DMS 273 treated with DMSO at 0.1 percent for 48 hours (cell line): Measurements from ENCODE around the gene OTC.

Experiments
- DNase-seq: peaks from one replicate; lab custom pipeline; 2025; lab: John Stamatoyannopoulos, UW

Gene OTC

DNA sequence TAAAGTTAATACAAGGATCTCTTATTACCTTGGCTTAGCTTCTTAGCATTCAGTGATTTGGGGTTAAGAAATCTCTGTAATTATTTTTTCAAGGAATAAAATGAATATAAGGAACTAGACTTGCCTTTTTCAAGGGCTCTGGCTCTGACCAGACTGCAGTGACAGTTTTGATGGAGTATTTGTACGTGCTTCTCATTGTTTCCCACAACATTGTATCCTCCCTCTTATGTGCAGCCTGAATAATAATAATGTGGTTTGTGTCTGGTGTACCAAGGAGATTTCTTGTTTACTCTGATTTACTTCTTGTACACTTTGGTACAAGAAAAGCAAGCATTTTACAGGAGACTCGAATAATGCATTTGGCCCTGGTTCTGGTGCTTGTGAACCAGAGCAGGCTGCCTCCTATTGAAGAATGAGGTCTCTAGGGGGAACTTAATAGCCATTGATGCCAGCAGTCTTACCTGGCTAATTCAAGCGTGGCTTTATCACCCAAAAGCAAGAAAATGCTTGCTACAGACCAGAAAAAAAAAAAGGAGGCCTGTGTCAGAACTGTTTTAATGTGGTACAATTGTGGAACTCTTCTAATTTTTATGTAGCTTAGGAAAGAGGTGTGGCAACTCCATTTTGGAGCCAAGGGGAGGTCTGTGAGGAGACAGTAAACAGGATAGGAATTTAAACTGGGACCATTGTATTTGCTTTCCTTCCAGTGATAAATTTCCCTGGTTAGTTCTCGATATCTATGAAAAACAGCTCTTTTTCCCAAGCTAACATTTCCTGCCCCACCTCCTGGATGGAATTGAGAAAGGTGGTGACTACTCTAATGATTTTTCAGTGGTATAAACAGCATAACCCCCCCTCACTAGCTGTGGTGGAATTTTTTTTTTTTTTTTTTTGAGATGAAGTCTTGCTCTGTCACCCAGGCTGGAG is 5.6 kb downstream of the OTC start:
- no peak for DNase-seq

DNA sequence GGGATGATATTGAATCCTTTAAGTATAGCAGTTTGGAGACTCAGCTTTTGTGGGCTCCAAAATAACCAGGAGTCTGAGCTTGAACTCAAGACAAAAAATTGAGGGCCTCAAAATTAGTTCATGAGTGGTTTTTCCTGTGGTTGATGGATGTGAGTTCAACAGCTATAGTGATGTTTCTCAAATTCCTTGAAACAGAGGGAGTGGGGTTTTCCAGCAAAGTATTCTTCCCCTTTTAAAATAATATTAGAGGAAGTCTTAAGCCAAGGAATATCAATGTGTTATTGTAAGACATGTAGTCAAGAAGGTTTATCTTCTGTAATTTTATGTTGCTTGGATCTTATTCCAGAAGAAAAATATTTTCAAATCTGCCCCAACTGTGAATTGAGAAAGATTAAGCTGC is 10.6 kb downstream of the OTC start:
- no peak for DNase-seq

DNA sequence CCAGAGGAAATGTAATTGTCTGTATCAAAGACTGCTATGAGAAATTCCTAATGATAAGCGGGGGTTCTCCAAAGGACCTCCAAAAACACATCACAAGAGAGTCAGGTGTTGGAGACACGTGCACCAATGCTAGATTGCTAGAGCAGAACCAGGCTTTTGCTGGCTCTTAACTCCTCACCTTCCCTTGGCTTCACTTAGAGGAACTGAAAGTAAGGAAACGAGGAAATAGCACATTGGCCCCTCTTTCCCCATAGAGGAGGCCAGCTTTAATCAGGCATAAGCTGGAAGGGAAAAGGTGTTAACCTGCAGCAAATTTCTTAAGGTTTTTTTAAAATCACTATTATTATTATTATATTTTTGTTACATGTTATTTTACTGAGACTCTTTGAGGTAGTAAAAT is 13.6 kb downstream of the OTC start:
- DNase-seq, result no peak

DNA sequence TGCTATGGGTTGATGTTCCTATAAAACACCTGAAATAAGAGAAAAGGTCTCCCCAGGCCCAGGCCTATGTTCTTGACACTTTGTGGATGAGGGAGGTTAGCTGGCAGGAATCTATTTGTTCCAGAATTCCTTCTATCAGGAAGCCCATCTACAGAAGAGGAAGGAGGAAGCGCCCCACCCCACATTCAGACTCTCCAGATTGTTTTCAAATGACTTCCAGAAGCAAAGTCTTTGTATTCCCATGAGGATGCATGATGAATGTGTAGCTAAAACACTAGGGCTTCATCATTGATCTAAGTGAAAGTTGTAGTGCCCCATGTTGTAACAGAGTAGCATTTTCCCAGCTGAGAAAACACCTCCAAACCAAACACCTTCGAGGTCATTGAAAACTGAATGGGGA is 16.4 kb downstream of the OTC start:
- DNase-seq, result no peak

DNA sequence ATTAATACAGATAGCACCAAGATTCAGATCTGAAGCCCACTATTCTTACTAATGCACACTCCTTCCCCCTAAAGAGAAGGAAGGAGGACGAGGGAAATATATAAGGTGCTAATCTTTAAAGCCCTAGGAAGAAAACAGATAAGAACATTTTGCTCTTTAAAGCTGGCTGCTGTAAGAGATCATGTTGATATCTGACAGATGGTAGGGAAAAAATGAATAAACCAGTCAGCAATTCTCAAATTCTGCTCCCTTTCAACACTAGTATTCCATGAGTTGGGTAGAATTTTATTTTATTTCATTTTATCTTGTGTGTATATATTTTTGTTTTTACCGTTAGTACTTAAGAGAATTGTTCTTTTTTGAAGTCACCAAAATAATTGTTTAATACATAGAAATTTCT is 19.2 kb downstream of the OTC start:
- no peak for DNase-seq

- no peak for DNase-seq
Observed at GRCh38 chrX:38374431-38374830, 22.0 kb downstream of the OTC start.

DNA sequence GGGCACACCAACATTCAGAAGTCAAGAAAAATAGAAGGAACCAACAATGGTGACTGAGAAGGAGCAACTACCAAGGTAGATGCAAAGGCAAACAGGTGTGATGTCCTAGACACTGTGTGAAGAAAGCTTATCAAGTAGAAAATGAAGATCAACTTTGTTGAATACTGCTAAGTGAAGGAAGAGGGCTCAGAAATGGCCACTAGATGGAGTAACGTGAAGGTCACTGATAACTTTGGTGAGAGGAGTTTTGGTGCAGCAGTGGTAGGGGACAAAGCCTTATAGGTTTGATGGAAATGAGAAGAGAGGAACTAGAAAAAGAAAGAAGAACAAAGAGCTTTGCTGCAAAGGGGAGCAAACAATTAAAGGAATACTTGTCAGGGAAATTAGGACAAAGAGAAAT is 23.5 kb downstream of the OTC start:
- no peak for DNase-seq

GRCh38 chrX:38376747-38377146 is 24.3 kb downstream of the OTC start:
- no peak for DNase-seq

DNA sequence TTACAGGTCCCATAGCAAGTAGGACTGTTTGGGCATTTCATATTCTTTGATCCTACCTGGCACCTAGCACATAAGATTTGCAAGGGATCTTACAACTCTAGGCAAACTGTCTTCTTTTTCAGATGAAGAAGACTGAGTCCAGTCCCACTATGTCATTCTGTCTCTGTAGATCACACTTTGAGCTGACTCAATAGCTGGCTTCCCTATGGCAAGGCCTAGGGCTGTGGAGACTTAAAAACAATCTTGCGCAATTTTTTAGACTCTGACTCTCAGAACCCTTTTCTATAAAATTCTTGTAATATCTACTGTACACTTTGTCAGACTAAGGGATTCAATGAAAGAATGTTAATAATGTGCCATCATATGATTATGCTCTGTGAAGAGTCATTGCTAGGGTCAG is 26.7 kb downstream of the OTC start:
- DNase-seq, result no peak

DNA sequence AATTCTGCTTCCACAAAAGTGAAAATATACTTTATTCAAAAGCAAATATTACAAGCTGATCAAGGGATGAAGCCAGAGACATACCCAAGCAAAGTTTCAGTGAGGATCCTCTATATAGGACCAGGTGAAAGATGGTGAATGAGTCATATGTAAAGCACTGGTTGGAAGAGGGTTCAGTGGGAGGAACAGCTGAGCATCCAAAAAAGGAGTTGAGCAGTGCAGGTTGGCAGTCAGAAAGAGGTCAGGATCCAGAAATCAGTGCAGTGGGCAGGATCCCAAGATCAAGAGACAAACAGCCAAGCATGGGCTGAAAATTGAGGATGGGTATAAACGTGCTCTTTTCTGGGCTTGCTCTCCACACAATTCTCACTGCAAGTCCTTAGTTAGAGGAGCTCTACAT is 30.3 kb downstream of the OTC start:
- DNase-seq, result no peak

DNA sequence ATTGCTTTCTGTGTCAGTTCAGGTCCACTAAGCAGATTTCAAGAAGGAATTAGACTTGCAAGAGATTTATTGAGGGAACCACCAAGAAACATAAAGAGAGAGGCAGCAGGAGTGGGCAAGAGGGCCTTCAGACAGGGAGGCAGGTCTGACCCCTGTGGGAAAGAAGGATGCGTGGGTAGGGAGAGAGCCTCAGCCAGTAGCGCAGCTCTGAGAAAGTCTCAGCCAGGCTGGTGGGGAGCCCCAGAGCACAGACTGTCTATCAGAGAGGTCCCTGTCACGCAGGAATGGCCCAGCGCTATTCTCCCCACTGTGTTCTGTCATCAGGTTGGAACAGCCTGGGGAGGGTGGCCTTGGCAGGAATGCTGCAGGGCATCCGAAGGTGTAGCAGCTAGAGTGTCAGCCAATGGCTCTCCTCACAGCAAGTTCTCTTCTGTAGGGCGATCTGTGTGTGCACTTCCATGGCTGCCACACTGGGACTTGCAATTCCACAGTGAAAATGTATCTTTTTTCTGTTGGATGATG is 48.0 kb downstream of the OTC start:
- DNase-seq, result no peak

DNA sequence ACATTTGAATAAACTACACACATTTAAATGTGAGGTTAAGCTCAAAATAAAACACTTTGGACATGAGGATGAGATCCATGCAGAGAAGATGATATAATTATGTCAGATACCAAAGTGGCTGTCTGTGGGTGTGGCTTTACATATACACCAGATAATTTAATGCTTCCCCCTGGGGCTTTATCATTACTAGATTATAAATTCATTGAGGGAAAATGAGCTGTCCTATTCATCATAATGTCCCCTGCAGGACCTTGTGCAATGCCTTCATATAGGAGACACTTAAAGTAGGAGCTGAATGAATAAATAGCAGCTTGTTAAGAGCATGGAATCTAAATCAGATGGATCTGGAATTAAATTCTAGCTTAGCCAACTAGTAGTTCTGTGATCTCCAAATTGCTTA is 49.7 kb downstream of the OTC start:
- DNase-seq, result no peak

DNA sequence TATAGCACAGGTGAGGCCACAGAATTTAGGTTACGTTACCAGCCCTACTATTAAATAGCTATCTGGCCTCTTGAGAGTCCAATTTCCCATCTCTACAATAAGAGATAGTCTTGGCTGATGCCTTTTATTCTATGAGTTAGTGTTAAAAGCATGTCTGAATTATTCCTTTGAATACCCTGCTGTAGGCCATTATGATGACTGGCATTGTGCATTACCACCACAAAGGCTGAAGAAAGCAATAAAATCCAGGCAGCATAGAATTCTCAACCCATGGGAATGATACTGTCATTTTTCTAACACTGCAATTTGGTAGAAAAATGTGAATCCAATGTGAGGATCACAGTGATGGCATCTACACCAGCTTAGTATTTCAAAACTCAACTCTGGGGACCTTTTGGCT is 51.4 kb downstream of the OTC start:
- no peak for DNase-seq

DNA sequence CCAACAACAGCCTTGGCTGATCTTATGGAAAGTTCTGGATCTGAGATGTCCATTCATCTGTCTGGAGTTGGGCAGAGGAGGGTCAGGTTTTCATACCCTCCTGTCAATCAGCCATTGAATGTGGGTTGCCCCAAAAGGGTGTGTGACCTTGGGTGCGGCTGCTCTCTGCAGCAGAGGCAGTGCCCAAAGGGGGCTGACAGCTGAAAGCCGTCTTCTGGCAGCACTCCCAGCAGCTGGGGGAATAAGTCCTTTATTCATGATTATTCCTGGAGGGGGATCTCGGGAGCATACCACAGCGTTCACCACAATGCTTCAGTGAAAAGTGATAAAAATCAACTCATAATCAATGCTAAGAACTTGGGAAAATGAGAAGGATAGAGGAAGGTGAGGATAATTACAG is 54.7 kb downstream of the OTC start:
- DNase-seq, result no peak

DNA sequence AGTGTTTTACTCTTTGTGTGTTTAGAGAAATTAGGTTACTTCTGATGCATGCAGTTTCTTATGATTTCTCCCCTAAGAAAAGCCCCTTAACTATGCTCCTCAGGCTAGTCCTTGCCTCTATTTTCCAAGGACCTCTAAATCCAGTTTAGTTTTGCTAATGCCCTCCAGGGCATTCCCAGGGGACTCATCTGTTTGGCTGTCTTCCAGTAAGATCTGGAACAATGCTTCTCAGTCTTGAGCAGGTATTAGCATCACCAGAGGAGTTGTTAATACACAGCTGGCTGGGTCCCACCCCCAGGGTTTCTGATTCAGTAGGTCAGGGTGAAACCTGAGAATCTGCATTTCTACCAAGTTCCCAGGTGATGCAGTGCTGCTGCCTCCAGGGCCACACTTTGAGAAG is 56.9 kb downstream of the OTC start:
- DNase-seq, result no peak

GRCh38 chrX:38426785-38427184 is 74.4 kb downstream of the OTC start:
- DNase-seq, result no peak

DNA sequence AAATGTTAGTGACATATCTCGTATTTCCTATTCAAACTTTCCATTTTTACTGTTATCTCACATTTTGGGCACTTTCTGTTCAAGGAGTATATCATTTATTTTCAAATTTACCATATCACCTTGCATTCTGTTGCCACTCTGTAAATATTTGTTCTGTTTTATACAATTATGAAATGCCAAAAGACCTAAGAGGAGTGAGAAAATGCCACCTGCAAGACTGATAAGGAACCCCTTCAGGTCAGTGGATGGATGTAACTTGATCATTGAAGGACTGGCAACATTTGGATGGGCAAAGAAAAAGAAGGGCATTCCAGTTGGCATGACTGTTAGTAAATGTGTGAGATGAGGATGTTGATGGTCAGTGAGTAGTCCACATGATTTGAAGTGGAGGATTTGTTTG is 79.1 kb downstream of the OTC start:
- DNase-seq, result no peak

- no peak for DNase-seq
Observed at GRCh38 chrX:38435130-38435529, 82.7 kb downstream of the OTC start.

- no peak for DNase-seq
Observed at GRCh38 chrX:38437093-38437492, 84.7 kb downstream of the OTC start.

DNA sequence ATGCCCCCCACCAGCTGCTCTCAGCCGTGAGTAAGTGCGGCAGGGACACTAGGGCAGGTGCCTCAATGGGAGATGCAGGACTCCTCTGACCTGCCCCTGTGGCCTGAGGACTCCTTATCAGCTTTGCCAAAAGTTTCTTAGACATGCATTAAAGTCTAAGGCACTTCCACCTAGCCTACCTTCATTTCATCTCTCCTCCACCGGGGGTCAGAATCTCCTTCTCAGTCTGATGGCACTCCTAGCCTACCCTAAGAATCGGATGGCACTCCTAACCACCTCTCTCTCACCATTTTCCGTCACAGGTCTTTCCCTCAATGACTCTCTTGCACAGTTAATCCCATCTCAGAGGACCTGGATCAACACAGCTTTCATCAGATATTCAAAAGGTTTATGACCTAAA is 85.9 kb downstream of the OTC start:
- no peak for DNase-seq

DNA sequence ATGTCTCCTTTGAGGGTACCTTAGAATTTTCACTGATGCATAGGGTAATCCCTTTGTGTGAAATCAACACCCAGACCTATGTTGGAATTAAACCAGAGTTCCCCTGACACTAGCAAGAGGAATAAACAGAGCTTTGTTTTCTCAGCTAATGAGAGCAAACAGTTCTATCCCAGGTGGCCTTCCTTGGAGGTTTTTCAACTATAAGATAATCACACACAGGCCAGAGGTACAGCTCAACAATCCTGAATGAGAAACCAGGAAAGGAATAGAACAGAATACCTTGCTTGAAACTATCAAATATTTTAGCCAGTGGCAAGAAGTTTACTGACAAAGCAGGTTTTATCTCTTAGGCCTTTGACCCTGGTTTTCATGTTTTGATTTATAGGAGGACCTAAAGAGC is 100.2 kb downstream of the OTC start:
- no peak for DNase-seq

DNA sequence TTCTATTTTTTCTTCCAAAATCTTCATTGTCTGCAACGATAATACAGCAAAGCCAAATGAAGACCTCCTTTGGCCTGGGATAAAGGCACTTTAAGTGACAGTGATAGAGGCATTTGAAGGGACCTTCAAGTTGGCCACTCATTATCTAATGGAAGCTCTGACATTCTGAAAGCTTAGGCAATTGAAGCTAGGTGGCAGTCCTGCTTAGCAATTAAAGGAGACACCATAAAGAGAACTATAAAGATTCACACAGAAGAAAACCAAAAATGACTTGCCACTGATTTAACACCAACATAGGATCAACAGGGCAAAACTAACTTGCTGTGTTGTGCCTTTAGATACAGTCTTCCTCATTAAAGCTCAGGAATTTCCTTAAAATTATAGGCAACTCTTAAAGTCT is 105.7 kb downstream of the OTC start:
- DNase-seq, result no peak

DNA sequence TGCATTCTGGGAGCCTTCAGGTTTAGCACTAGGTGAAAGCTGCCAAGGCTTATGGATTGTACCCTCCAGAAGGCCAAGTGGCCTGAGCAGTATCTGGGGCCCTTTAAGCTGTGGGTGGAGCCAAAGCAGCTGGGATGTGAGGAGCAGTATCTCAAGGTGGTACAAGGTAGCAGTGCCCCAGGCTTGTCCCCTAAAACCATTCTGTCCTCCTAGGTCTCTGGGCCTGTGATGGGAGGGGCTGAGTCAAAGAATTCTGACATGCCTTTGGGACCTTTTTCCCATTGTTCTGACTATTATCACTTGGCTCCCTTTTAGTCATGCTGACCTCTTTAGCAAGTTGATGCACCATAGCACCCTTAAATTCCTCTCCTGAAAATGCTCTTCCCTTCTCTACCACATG is 109.9 kb downstream of the OTC start:
- no peak for DNase-seq

DNA sequence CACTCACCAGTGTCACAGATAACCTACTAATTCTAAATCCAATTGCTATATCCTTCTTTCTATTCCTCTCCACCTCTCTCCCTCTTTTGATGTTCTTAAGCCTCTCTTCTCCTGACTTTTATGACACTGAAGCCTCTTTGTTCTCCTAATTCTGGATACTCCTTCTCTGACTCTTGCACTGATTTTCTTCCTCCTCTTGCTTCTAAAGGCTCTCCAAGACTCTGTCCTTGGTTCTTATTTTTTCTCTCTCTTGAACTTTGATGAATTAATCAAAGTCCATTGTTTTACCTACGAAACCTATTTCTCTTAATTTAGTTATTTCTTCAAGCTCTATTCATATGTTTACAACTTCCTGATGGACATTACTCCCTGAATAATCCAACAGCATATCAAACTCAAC is 113.3 kb downstream of the OTC start:
- no peak for DNase-seq
